Neural progenitor cell (in vitro differentiated cells): Measurements from ENCODE around the gene TOR3A. TPM values are rescaled to one million over a fixed set of nuclear protein-coding genes. Genes with fewer than 3 reads are reported as not detected.

Source experiments
- DNase-seq: peaks from one replicate; pipeline ENCODE4 v3.0.0-alpha.2; 2016; ENCODE audit warnings: low spot score
- H2AFZ ChIP-seq: fragments of 200-600 bp; sonication (generic); replicated peaks from 2 replicates; pipeline ENCODE4 v1.6.1; 2016; ENCODE audit warnings: antibody characterized with exemption
- H3F3A ChIP-seq: fragments of 200-600 bp; sonication (generic); 2 replicates; pipeline ENCODE4 v1.6.1; 2016; ENCODE audit warnings: antibody characterized with exemption, low read depth
- H3K27ac ChIP-seq: fragments of 200-600 bp; sonication (generic); 2 replicates; pipeline ENCODE4 v1.5.1; 2016; ENCODE audit warnings: mild to moderate bottlenecking
- H3K27me3 ChIP-seq: fragments of 200-600 bp; sonication (generic); 2 replicates; pipeline ENCODE4 v1.6.1; 2016; ENCODE audit warnings: mild to moderate bottlenecking, moderate library complexity
- H3K36me3 ChIP-seq: fragments of 200-600 bp; sonication (generic); 2 replicates; pipeline ENCODE4 v1.5.1; 2016
- H3K4me1 ChIP-seq: fragments of 200-600 bp; sonication (generic); 2 replicates; pipeline ENCODE4 v1.6.1; 2016; ENCODE audit warnings: mixed run types
- H3K4me2 ChIP-seq: fragments of 200-600 bp; sonication (generic); 2 replicates; pipeline ENCODE4 v1.6.1; 2016
- H3K4me3 ChIP-seq: fragments of 200-600 bp; sonication (generic); 2 replicates; pipeline ENCODE4 v1.5.1; 2016
- H3K79me2 ChIP-seq: fragments of 200-600 bp; sonication (generic); 2 replicates; pipeline ENCODE4 v1.6.1; 2016; ENCODE audit warnings: low read depth
- H3K9ac ChIP-seq: fragments of 200-600 bp; sonication (generic); 2 replicates; pipeline ENCODE4 v1.6.1; 2016
- H3K9me3 ChIP-seq: fragments of 200-600 bp; sonication (generic); 2 replicates; pipeline ENCODE4 v1.5.1; 2016; ENCODE audit warnings: low read depth
- H4K20me1 ChIP-seq: fragments of 200-600 bp; sonication (generic); 2 replicates; pipeline ENCODE4 v1.6.1; 2016; ENCODE audit warnings: low read depth
- H3K27ac Mint-ChIP-seq: 3 replicates; pipeline ENCODE4 v1.8.0; 2021; ENCODE audit warnings: mixed read lengths
- H3K27me3 Mint-ChIP-seq: 2 replicates; pipeline ENCODE4 v1.8.0; 2022; ENCODE audit warnings: low read depth, mild to moderate bottlenecking, inconsistent platforms, moderate library complexity, mixed read lengths; ENCODE audit not compliant: insufficient read depth
- H3K36me3 Mint-ChIP-seq: 3 replicates; pipeline ENCODE4 v1.8.0; 2021; ENCODE audit warnings: mixed read lengths
- H3K4me1 Mint-ChIP-seq: 3 replicates; pipeline ENCODE4 v1.8.0; 2021; ENCODE audit warnings: mixed read lengths
- H3K4me3 Mint-ChIP-seq: 3 replicates; pipeline ENCODE4 v1.8.0; 2021; ENCODE audit warnings: mild to moderate bottlenecking, moderate library complexity, mixed read lengths
- H3K9me3 Mint-ChIP-seq: 3 replicates; pipeline ENCODE4 v1.8.0; 2020; ENCODE audit warnings: mixed read lengths
- CTCF ChIP-seq: fragments of 200-600 bp; sonication (generic); IDR thresholded peaks from 2 replicates; pipeline ENCODE4 v1.5.1; 2017; ENCODE audit warnings: antibody characterized with exemption, mild to moderate bottlenecking
- EZH2 ChIP-seq: fragments of 200-600 bp; sonication (generic); IDR thresholded peaks from 2 replicates; pipeline ENCODE4 v1.6.1; 2017; ENCODE audit warnings: antibody characterized with exemption, mild to moderate bottlenecking, moderate library complexity
- EZH2phosphoT487 ChIP-seq: fragments of 200-600 bp; sonication (generic); IDR thresholded peaks from 2 replicates; pipeline ENCODE4 v1.6.1; 2017; ENCODE audit warnings: antibody characterized with exemption
- total RNA-seq: library from RNA; depleted of rRNA; stranded (reverse); fragments of >200 nt; gene quantifications from 2 replicates; pipeline ENCODE4 v1.2.3, GENCODE V29; 2015; ENCODE audit warnings: low replicate concordance

The TOR3A gene
- total RNA-seq, 1 donor from 2014 or later, result 18.2 TPM

DNA sequence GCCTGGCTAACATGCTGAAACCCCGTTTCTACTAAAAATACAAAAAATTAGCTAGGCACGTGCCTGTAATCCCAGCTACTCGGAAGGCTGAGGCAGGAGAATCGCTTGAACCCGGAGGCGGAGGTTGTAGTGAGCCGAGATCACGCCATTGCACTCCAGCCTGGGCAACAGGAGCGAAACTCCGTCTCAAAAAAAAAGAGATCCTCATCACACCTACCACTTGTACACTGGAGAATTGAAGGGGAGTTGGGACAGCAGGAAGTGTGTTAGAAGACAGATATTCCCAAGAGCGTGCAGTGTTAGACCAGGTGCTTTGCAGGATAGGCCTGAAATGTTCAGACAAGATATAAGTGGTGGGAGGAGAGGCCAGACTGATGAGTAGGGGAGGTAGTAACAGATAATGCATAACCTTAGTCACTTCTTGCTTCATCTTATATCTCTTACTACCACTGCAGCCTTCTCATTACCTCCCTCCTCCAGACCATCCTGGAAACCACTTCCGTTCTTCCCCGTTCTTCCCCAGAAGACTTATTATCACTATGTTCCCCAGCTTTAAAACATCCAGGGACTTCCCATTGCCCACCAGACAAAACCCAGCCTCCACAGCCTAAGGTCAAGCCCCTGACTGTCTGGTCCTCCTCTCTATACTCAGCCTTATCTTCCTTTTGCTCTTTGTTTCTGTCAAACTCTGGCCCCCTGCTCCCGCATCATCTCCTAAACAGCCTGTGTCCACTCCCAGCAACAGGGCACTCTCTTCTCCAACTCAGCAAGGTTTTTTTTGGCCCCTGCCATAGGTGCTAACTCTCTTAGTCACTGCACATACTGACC is 34.8 kb upstream of the TOR3A start:
- Mint-ChIP-seq H3K4me3 (no peak overlapping the region), H3K27me3 (peaks cover 4% of the 10 kb centered on the region), H3K36me3 (peaks cover 19% of the 10 kb centered on the region), H3K9me3 (peaks cover 15% of the 10 kb centered on the region), H3K4me1 (no peaks in the 10 kb centered on the region), H3K27ac (no peak overlapping the region)
- no peaks in the 10 kb centered on the region for H3K36me3 ChIP-seq
- no peak overlapping the region for H3K9ac ChIP-seq
- DNase-seq, result no peak
- TF ChIP-seq EZH2phosphoT487 (no peak), CTCF (no peak), EZH2 (no peak)
- no peaks in the 10 kb centered on the region for H3K9me3 ChIP-seq
- H3K4me2 ChIP-seq, result no peak overlapping the region
- H2AFZ ChIP-seq, result no peak overlapping the region
- peaks cover 23% of the 10 kb centered on the region for H3K79me2 ChIP-seq
- H3K27ac ChIP-seq, result no peak overlapping the region
- no peaks in the 10 kb centered on the region for H4K20me1 ChIP-seq
- no peaks in the 10 kb centered on the region for H3F3A ChIP-seq
- no peaks in the 10 kb centered on the region for H3K4me1 ChIP-seq
- no peak overlapping the region for H3K4me3 ChIP-seq
- no peaks in the 10 kb centered on the region for H3K27me3 ChIP-seq

- Histone ChIP-seq H3K9me3 (no peaks in the 10 kb centered on the region), H3K36me3 (no peaks in the 10 kb centered on the region), H3K4me1 (no peaks in the 10 kb centered on the region), H3K27ac (no peak overlapping the region), H3K9ac (no peak overlapping the region), H4K20me1 (no peaks in the 10 kb centered on the region), H3F3A (no peaks in the 10 kb centered on the region), H3K4me2 (no peak overlapping the region), H3K79me2 (peaks cover 17% of the 10 kb centered on the region), H2AFZ (no peak overlapping the region), H3K27me3 (no peaks in the 10 kb centered on the region), H3K4me3 (no peak overlapping the region)
- Mint-ChIP-seq H3K27me3 (peaks cover 2% of the 10 kb centered on the region), H3K9me3 (peaks cover 12% of the 10 kb centered on the region), H3K4me3 (no peak overlapping the region), H3K36me3 (peaks cover 19% of the 10 kb centered on the region), H3K4me1 (no peaks in the 10 kb centered on the region), H3K27ac (no peak overlapping the region)
- no peak for DNase-seq
- TF ChIP-seq EZH2phosphoT487, result no peak
- no peak for TF ChIP-seq EZH2
- TF ChIP-seq CTCF, result no peak
Measured at GRCh38 chr1:179047636-179047997, 34.3 kb upstream of the TOR3A start.

DNA sequence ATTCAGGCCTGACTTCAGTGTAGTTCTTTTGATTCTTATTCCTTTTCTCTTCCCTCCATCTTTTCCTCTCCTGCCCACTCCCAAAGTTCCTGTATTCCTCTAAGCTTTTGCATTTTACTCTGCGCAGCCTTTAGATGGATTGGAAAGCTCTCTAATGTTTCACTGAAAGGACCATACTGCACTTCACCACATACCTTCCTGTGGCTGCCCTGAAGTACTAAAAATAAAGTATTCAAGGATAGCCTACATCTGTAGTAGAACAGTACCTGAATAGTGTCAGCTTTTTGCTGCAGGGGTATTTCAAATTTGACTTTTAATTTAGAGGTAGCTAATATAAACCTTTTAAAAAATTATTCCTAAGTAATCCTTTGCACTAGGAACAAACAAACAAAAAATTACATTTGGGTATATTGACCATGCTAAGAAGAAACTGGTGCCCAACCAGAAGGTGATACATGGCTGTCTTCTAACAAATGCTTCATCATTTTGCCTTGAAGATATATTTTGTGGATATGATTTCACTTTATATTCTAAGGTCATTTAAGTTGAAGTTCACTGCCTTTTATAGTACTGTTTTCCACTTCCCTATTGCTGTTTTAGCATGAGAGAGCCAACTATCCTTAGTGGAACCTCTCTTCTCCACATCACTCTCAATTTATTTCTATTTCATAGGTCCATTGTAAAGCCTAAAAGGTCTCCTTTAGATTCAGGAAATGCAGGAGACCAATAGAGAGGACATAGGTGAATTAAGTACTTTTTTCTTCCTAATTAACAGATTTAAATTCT is 33.3 kb upstream of the TOR3A start:
- H3K4me3 ChIP-seq, result no peak overlapping the region
- H3K36me3 ChIP-seq, result no peaks in the 10 kb centered on the region
- Mint-ChIP-seq H3K36me3 (peaks cover 17% of the 10 kb centered on the region), H3K27ac (no peak overlapping the region), H3K9me3 (peaks cover 8% of the 10 kb centered on the region), H3K4me1 (no peaks in the 10 kb centered on the region), H3K4me3 (no peak overlapping the region), H3K27me3 (peaks cover 2% of the 10 kb centered on the region)
- H3K9me3 ChIP-seq, result no peaks in the 10 kb centered on the region
- H3F3A ChIP-seq, result peaks cover 5% of the 10 kb centered on the region
- H3K4me1 ChIP-seq, result no peaks in the 10 kb centered on the region
- H3K4me2 ChIP-seq, result no peak overlapping the region
- H4K20me1 ChIP-seq, result no peaks in the 10 kb centered on the region
- no peak for DNase-seq
- H3K79me2 ChIP-seq, result peaks cover 17% of the 10 kb centered on the region
- H3K27me3 ChIP-seq, result no peaks in the 10 kb centered on the region
- no peak overlapping the region for H3K9ac ChIP-seq
- TF ChIP-seq EZH2phosphoT487, result no peak
- TF ChIP-seq EZH2, result no peak
- no peak for TF ChIP-seq CTCF
- no peak overlapping the region for H3K27ac ChIP-seq
- no peak overlapping the region for H2AFZ ChIP-seq
